HFF-Myc (cell line): ENCODE measurements around the gene OR8J3.

Experiments
- DNase-seq: peaks from one replicate; pipeline ENCODE4 v3.0.0-alpha.2; 2011; ENCODE audit warnings: low read depth; ENCODE audit errors: extremely low read depth
- H3K4me3 ChIP-seq: replicated peaks from 2 replicates; pipeline ENCODE4 v1.5.1; 2011; ENCODE audit warnings: low read depth, mild to moderate bottlenecking, control low read depth, low read length
- CTCF ChIP-seq: IDR thresholded peaks from 2 replicates; pipeline ENCODE4 v1.5.1; 2012; ENCODE audit warnings: mild to moderate bottlenecking, low read depth, low read length, control low read depth; ENCODE audit errors: missing control alignments

OR8J3 gene

GRCh38 chr11:56089697-56090096, 50.3 kb downstream of the OR8J3 start:
- H3K4me3 ChIP-seq: no peak overlapping the region
- DNase-seq: no peak
- no peak for TF ChIP-seq CTCF
